Liver (tissue), 9 donors: Measurements from ENCODE around the gene APBB3. TPM values are rescaled to one million over a fixed set of nuclear protein-coding genes. Genes with fewer than 3 reads are reported as not detected.
"Not testable (repeated sequence)": the region's sequence is repeated elsewhere in the genome, so short reads cannot be mapped to it uniquely, and the experiment has no call there.

Source experiments
- DNase-seq: peaks from one replicate; pipeline ENCODE4 v3.0.0-alpha.2; 2017; ENCODE audit warnings: low spot score
- H3K27ac ChIP-seq, 2 donors: one replicate each; pipeline ENCODE4 v1.7.0; 2013; ENCODE audit warnings: inconsistent platforms in 2 of 2, low read length in 2 of 2, control low read depth in 1 of 2, low read depth in 1 of 2, mild to moderate bottlenecking in 1 of 2
- H3K27me3 ChIP-seq, 4 donors: one replicate each; pipeline versions ENCODE4 v1.6.1 to v1.7.0; 2013; ENCODE audit warnings: low read length in 3 of 4, inconsistent platforms in 1 of 4, mild to moderate bottlenecking in 1 of 4, moderate library complexity in 1 of 4; ENCODE audit not compliant: control insufficient read depth in 4 of 4, insufficient read depth in 4 of 4
- H3K36me3 ChIP-seq, 4 donors: one replicate each; pipeline versions ENCODE4 v1.6.1 to v1.7.0; 2013; ENCODE audit warnings: low read length in 3 of 4, mild to moderate bottlenecking in 3 of 4, low read depth in 1 of 4, moderate library complexity in 1 of 4; ENCODE audit not compliant: control insufficient read depth in 4 of 4, insufficient read depth in 3 of 4
- H3K4me1 ChIP-seq, 4 donors: one replicate each; pipeline versions ENCODE4 v1.6.1 to v1.7.0; 2013; ENCODE audit warnings: low read length in 3 of 4, mild to moderate bottlenecking in 3 of 4, moderate library complexity in 1 of 4; ENCODE audit not compliant: control insufficient read depth in 4 of 4, insufficient read depth in 4 of 4
- H3K4me3 ChIP-seq, 3 donors: one replicate each; pipeline versions ENCODE4 v1.6.1 to v1.7.0; 2013; ENCODE audit warnings: low read length in 3 of 3, control low read depth in 1 of 3, low read depth in 1 of 3, mild to moderate bottlenecking in 1 of 3
- H3K9ac ChIP-seq, 2 donors: one replicate each; pipeline ENCODE4 v1.7.0; 2013; ENCODE audit warnings: low read length in 2 of 2, mild to moderate bottlenecking in 2 of 2, moderate library complexity in 2 of 2, control low read depth in 1 of 2, low read depth in 1 of 2
- H3K9me3 ChIP-seq, 4 donors: one replicate each; pipeline versions ENCODE4 v1.6.1 to v1.7.0; 2013; ENCODE audit warnings: low read length in 3 of 4; ENCODE audit not compliant: control insufficient read depth in 4 of 4
- ATF3 ChIP-seq: IDR thresholded peaks from 2 replicates; pipeline ENCODE4 v1.6.1; 2016; ENCODE audit warnings: antibody characterized with exemption
- EGR1 ChIP-seq, 2 donors: IDR thresholded peaks; 2 replicates each; pipeline ENCODE4 v1.6.1; 2016 to 2018; ENCODE audit warnings: antibody characterized with exemption in 2 of 2, low read depth in 2 of 2
- FOXA1 ChIP-seq: IDR thresholded peaks from 2 replicates; pipeline ENCODE4 v1.6.1; 2016; ENCODE audit warnings: antibody characterized with exemption
- GABPA ChIP-seq, 2 donors: IDR thresholded peaks in 1 of 2; conservative IDR thresholded peaks in 1 of 2; 2 replicates each; pipeline ENCODE4 v1.6.1; 2016; ENCODE audit warnings: antibody characterized with exemption in 2 of 2, mild to moderate bottlenecking in 1 of 2, moderate library complexity in 1 of 2
- HNF4A ChIP-seq, 2 donors: conservative IDR thresholded peaks; 2 replicates each; pipeline ENCODE4 v1.6.1; 2016; ENCODE audit warnings: antibody characterized with exemption in 2 of 2, mild to moderate bottlenecking in 2 of 2
- JUND ChIP-seq, 2 donors: IDR thresholded peaks; 2 replicates each; pipeline ENCODE4 v1.6.1; 2016; ENCODE audit warnings: antibody characterized with exemption in 2 of 2
- NR2F2 ChIP-seq: IDR thresholded peaks from 2 replicates; pipeline ENCODE4 v1.6.1; 2016; ENCODE audit warnings: antibody characterized with exemption
- RAD21 ChIP-seq, 2 donors: IDR thresholded peaks; 2 replicates each; pipeline ENCODE4 v1.6.1; 2016; ENCODE audit warnings: antibody characterized with exemption in 2 of 2, mild to moderate bottlenecking in 2 of 2
- RXRA ChIP-seq, 2 donors: IDR thresholded peaks; 2 replicates each; pipeline ENCODE4 v1.6.1; 2017 to 2018; ENCODE audit warnings: antibody characterized with exemption in 2 of 2, mild to moderate bottlenecking in 1 of 2
- TAF1 ChIP-seq: conservative IDR thresholded peaks from 2 replicates; pipeline ENCODE4 v1.6.1; 2016; ENCODE audit warnings: antibody characterized with exemption, mild to moderate bottlenecking
- YY1 ChIP-seq: IDR thresholded peaks from 2 replicates; pipeline ENCODE4 v1.6.1; 2016; ENCODE audit warnings: antibody characterized with exemption, mild to moderate bottlenecking
- WGBS: extraction: QIAGEN DNeasy Blood & Tissue Kit; methylation state at CpG from one replicate; pipeline ENCODE4 v1.1.7; 2013; 5-methylcytosine and 5-hydroxymethylcytosine counted together
- polyA plus RNA-seq, 2 donors: library from polyadenylated mRNA; stranded (reverse) in 1 of 2; unstranded in 1 of 2; fragments of 200-250 nt in 1 of 2; fragments of >200 nt in 1 of 2; fragmentation: Nextera tagmentation in 1 of 2; extraction: Ambion mirVana in 1 of 2; gene quantifications; one replicate each; pipeline versions ENCODE4 v1.2.1 to v1.2.3, GENCODE V29; 2013 to 2015
- total RNA-seq, 2 donors: library from RNA; depleted of rRNA; stranded (reverse); fragments of >200 nt; gene quantifications; one replicate each; pipeline ENCODE4 v1.2.3, GENCODE V29; 2014
- TF ChIP-seq, protein P1 (sequence below): IDR thresholded peaks from 2 replicates; pipeline ENCODE4 v1.6.1; 2016; ENCODE audit warnings: antibody characterized with exemption, mild to moderate bottlenecking
- TF ChIP-seq, protein P2 (sequence below): fragments of 150-350 bp; IDR thresholded peaks from 2 replicates; pipeline ENCODE4 v1.5.1; 2017; ENCODE audit warnings: improper control_type of control experiment, low read depth, low read length; ENCODE audit not compliant: missing input control
- donor health status: healthy.
- donor health status: healthy.
- donor health status: healthy.
- donor health status: healthy.
- donor health status: healthy.

The APBB3 gene
- total and polyA plus RNA-seq, 4 donors = 4.6 to 40.5 (median 19.6) TPM

DNA sequence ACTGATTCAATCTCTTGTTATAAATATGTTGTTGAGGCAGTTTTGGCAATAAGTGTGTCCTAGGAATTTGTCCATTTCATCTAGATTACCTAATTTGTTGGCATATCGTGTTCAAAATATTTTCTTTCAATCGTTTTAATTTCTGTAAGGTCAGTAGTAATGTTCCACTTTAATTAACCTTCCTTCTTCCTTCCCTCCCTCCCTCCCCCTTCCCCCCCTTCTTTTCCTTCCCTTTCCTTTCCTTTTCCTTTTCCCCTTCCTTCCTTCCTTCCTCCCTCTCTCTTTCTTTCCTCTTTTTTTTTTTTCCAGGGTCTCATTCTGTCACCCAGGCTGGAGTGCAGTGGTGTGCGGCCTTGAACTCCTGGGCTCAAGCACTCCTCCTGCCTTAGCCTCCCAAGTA, 41.5 kb upstream of the APBB3 start:
- no peaks in the 10 kb centered on the region for H3K27me3 ChIP-seq
- H3K9me3 ChIP-seq = no peaks in the 10 kb centered on the region
- H3K36me3 ChIP-seq = no peaks in the 10 kb centered on the region
- no peak for DNase-seq
- H3K27ac ChIP-seq = peak overlapping the region; percentile 62 to 85
- WGBS = 51% methylated on average over 3 of the region's 3 CpGs
- H3K4me1 ChIP-seq = peaks cover 0 to 16% (median 6%) of the 10 kb centered on the region in 4 donors
- TF ChIP-seq EGR1 (IDR thresholded peaks at IDR 0.05; ENCODE audit: low read depth in 2 of 2) (no peak), YY1 (no peak), RXRA (IDR thresholded peaks at IDR 0.05) (no peak), FOXA1 (no peak)
- no peak overlapping the region for H3K4me3 ChIP-seq
- no peak overlapping the region for H3K9ac ChIP-seq

DNA sequence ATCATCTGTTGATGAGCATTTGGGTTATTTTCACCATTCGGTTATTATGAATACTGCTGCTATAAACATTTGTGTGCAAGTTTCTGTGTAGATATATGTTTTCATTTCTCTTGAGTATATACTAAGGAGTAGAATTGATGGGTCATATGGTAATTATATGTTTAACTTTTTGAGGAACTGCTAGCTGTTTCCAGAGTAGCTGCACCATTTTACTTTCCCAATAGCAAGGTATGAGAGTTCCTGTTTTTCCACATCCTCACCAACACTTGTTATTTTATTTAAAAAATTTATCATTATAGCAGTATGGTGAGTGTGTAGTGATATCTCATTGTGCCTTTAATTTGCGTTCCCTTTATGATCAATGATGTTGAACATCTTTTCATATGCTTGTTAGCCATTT, 39.3 kb upstream of the APBB3 start:
- peak overlapping the region; percentile 88 to 97 for H3K27ac ChIP-seq

DNA sequence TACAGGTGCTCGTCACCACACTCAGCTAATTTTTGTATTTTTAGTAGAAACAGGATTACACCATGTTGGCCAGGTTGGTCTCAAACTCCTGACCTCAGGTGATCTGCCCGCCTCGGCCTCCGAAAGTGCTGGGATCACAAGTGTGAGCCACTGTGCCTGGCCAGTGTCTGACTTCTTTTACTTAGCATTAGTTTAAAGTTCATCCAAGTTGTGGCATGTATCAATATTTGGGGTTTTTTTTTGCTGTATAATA, 39.0 kb upstream of the APBB3 start:
- not testable (repeated sequence) for H3K4me3 ChIP-seq
- peaks cover 0 to 12% (median 5%) of the 10 kb centered on the region in 4 donors for H3K4me1 ChIP-seq
- 53% methylated on average over 4 of the region's 4 CpGs for whole genome bisulfite sequencing

More for the DNA sequence above, 39.3 kb upstream of the APBB3 start:
- Histone ChIP-seq H3K9me3 (no peaks in the 10 kb centered on the region), H3K4me1 (peaks cover 0 to 12% (median 4%) of the 10 kb centered on the region in 4 donors), H3K4me3 (no peak overlapping the region), H3K36me3 (no peaks in the 10 kb centered on the region), H3K9ac (no peak overlapping the region), H3K27me3 (no peaks in the 10 kb centered on the region)
- no peak for DNase-seq
- TF ChIP-seq HNF4A (conservative IDR thresholded peaks at IDR 0.05) (no peak), FOXA1 (no peak)
- TF ChIP-seq, protein P1, sequence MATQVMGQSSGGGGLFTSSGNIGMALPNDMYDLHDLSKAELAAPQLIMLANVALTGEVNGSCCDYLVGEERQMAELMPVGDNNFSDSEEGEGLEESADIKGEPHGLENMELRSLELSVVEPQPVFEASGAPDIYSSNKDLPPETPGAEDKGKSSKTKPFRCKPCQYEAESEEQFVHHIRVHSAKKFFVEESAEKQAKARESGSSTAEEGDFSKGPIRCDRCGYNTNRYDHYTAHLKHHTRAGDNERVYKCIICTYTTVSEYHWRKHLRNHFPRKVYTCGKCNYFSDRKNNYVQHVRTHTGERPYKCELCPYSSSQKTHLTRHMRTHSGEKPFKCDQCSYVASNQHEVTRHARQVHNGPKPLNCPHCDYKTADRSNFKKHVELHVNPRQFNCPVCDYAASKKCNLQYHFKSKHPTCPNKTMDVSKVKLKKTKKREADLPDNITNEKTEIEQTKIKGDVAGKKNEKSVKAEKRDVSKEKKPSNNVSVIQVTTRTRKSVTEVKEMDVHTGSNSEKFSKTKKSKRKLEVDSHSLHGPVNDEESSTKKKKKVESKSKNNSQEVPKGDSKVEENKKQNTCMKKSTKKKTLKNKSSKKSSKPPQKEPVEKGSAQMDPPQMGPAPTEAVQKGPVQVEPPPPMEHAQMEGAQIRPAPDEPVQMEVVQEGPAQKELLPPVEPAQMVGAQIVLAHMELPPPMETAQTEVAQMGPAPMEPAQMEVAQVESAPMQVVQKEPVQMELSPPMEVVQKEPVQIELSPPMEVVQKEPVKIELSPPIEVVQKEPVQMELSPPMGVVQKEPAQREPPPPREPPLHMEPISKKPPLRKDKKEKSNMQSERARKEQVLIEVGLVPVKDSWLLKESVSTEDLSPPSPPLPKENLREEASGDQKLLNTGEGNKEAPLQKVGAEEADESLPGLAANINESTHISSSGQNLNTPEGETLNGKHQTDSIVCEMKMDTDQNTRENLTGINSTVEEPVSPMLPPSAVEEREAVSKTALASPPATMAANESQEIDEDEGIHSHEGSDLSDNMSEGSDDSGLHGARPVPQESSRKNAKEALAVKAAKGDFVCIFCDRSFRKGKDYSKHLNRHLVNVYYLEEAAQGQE = no peak
- WGBS = 99% methylated on average over 2 of the region's 2 CpGs

DNA sequence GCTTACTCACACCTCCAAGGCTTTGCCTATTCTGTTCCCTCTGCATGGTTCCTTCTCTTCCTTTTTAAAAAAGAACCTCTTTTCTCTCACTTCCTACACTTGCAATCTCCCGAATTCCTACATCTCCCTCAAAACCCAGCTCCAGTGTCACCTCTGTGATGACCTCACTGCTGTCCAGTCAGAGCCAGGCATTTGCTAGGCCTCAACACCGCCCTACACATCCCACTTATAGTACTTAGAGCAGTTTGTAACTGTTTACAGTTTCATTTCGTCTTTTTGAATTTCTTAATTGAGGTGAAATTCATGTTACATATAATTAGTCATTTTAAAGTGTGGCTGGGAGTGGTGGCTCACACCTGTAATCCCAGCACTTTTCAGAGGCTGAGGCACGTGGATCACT, 37.7 kb upstream of the APBB3 start:
- no peaks in the 10 kb centered on the region for H3K9me3 ChIP-seq
- H3K4me1 ChIP-seq = peaks cover 3 to 20% (median 7%) of the 10 kb centered on the region in 4 donors
- DNase-seq = no peak
- no peak overlapping the region for H3K9ac ChIP-seq
- no peak overlapping the region for H3K4me3 ChIP-seq
- no peaks in the 10 kb centered on the region for H3K36me3 ChIP-seq
- H3K27me3 ChIP-seq = no peaks in the 10 kb centered on the region
- WGBS = 87% methylated on average over 4 of the region's 4 CpGs
- peak overlapping the region; percentile 88 to 97 for H3K27ac ChIP-seq
- TF ChIP-seq TAF1 (no peak), RAD21 (IDR thresholded peaks at IDR 0.05) (no peak), GABPA (IDR thresholded peaks at IDR 0.05 in 1 of 2, conservative IDR thresholded peaks at IDR 0.05 in 1 of 2) (no peak), NR2F2 (no peak), RXRA (IDR thresholded peaks at IDR 0.05) (no peak), YY1 (no peak), JUND (IDR thresholded peaks at IDR 0.05) (no peak), ATF3 (no peak)
- TF ChIP-seq, protein P1 = no peak
- TF ChIP-seq, protein P2, sequence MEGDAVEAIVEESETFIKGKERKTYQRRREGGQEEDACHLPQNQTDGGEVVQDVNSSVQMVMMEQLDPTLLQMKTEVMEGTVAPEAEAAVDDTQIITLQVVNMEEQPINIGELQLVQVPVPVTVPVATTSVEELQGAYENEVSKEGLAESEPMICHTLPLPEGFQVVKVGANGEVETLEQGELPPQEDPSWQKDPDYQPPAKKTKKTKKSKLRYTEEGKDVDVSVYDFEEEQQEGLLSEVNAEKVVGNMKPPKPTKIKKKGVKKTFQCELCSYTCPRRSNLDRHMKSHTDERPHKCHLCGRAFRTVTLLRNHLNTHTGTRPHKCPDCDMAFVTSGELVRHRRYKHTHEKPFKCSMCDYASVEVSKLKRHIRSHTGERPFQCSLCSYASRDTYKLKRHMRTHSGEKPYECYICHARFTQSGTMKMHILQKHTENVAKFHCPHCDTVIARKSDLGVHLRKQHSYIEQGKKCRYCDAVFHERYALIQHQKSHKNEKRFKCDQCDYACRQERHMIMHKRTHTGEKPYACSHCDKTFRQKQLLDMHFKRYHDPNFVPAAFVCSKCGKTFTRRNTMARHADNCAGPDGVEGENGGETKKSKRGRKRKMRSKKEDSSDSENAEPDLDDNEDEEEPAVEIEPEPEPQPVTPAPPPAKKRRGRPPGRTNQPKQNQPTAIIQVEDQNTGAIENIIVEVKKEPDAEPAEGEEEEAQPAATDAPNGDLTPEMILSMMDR = no peak

More for the DNA sequence above, 39.0 kb upstream of the APBB3 start:
- H3K27me3 ChIP-seq, H3K9me3 ChIP-seq, DNase-seq, H3K9ac ChIP-seq, H3K36me3 ChIP-seq: not testable (repeated sequence)
- peak overlapping the region; percentile 88 to 97 for H3K27ac ChIP-seq
- peak in 1 of 2 donors; percentile 58 for TF ChIP-seq RXRA (IDR thresholded peaks at IDR 0.05)
